Hepatocyte (in vitro differentiated cells): ENCODE results near the gene EPB41L4B. TPM values are rescaled to one million over a fixed set of nuclear protein-coding genes. Genes with fewer than 3 reads are reported as not detected.

Experiments
- DNase-seq: peaks from one replicate; pipeline ENCODE4 v3.0.0-alpha.2; 2016; ENCODE audit warnings: low spot score
- H2AFZ ChIP-seq: fragments of 200-600 bp; sonication (generic); 2 replicates; pipeline ENCODE4 v1.6.0; 2016; ENCODE audit warnings: antibody characterized with exemption, mild to moderate bottlenecking
- H3K27ac ChIP-seq: fragments of 200-600 bp; sonication (generic); 2 replicates; pipeline ENCODE4 v1.5.1; 2016; ENCODE audit warnings: mild to moderate bottlenecking
- H3K27me3 ChIP-seq: fragments of 200-600 bp; sonication (generic); 2 replicates; pipeline ENCODE4 v1.6.1; 2016
- H3K36me3 ChIP-seq: fragments of 200-600 bp; sonication (generic); replicated peaks from 2 replicates; pipeline ENCODE4 v1.5.1; 2016; ENCODE audit warnings: low read depth; ENCODE audit not compliant: insufficient read depth
- H3K4me1 ChIP-seq: fragments of 200-600 bp; sonication (generic); 2 replicates; pipeline ENCODE4 v1.5.1; 2016; ENCODE audit warnings: mild to moderate bottlenecking, moderate library complexity; ENCODE audit not compliant: insufficient read depth
- H3K4me2 ChIP-seq: fragments of 200-600 bp; sonication (generic); 2 replicates; pipeline ENCODE4 v1.6.0; 2016
- H3K4me3 ChIP-seq: fragments of 200-600 bp; sonication (generic); 2 replicates; pipeline ENCODE4 v1.5.1; 2016; ENCODE audit warnings: mild to moderate bottlenecking
- H3K79me2 ChIP-seq: fragments of 200-600 bp; sonication (generic); 2 replicates; pipeline ENCODE4 v1.6.0; 2017; ENCODE audit warnings: mild to moderate bottlenecking
- H3K9me2 ChIP-seq: fragments of 200-600 bp; sonication (generic); replicated peaks from 2 replicates; pipeline ENCODE4 v1.6.0; 2017; ENCODE audit warnings: mild to moderate bottlenecking; ENCODE audit not compliant: insufficient read depth
- H3K9me3 ChIP-seq: fragments of 200-600 bp; sonication (generic); 2 replicates; pipeline ENCODE4 v1.5.1; 2016; ENCODE audit warnings: low read depth, mild to moderate bottlenecking
- H4K20me1 ChIP-seq: fragments of 200-600 bp; sonication (generic); 2 replicates; pipeline ENCODE4 v1.6.0; 2016; ENCODE audit warnings: mild to moderate bottlenecking; ENCODE audit not compliant: insufficient read depth, poor library complexity, severe bottlenecking
- EZH2 ChIP-seq: fragments of 200-600 bp; sonication (generic); IDR thresholded peaks from 2 replicates; pipeline ENCODE4 v1.6.1; 2016; ENCODE audit warnings: antibody characterized with exemption, mild to moderate bottlenecking, borderline replicate concordance
- EZH2phosphoT487 ChIP-seq: fragments of 200-600 bp; sonication (generic); IDR thresholded peaks from one replicate; pipeline ENCODE4 v1.6.1; 2018; ENCODE audit warnings: antibody characterized with exemption, mild to moderate bottlenecking, low read depth, moderate library complexity; ENCODE audit not compliant: unreplicated experiment, severe bottlenecking
- WGBS: methylation state at CpG from one replicate; pipeline ENCODE4 v1.1.6; 2016; ENCODE audit warnings: low lambda C conversion rate; ENCODE audit errors: missing lambda C conversion rate; 5-methylcytosine and 5-hydroxymethylcytosine counted together
- polyA plus RNA-seq: library from polyadenylated mRNA; unstranded; fragments of >200 nt; fragmentation: Nextera tagmentation; extraction: Ambion mirVana; gene quantifications from 2 replicates; pipeline ENCODE4 v1.2.1, GENCODE V29; 2016
- total RNA-seq: library from RNA; depleted of rRNA; stranded (reverse); fragments of >200 nt; gene quantifications from 2 replicates; pipeline ENCODE4 v1.2.3, GENCODE V29; 2014
- TF ChIP-seq, protein P1 (sequence below): fragments of 200-600 bp; sonication (generic); IDR thresholded peaks from 2 replicates; pipeline ENCODE4 v1.5.1; 2016; ENCODE audit warnings: antibody characterized with exemption, mild to moderate bottlenecking; ENCODE audit not compliant: poor library complexity

The EPB41L4B gene
- total and polyA plus RNA-seq, 2 experiments from 2014 or later = 11.1 to 20.6 TPM

- no peak overlapping the region for H3K4me2 ChIP-seq
Measured at GRCh38 chr9:109270441-109270840, 50.4 kb downstream of the EPB41L4B start.

DNA sequence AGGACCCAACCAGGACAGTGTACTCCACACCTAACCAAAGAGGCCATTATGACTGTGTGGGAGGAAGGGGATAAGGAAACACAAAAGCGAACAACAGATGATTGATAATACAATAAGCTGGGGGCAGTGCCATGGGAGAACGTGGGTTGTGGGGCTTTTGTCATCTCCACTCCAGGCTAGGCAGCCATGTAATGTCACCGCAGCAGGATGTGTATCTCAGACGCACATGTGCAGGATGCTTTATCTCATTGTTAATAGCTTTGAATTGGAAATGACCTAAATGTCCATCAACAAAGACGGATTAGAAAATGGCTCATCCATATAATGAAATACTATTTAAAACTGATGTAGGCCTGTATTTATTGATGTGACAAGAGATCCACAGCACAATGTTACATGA, 51.0 kb downstream of the EPB41L4B start:
- no peak overlapping the region for H2AFZ ChIP-seq
- H3K4me1 ChIP-seq = no peaks in the 10 kb centered on the region
- H3K9me2 ChIP-seq = no peaks in the 10 kb centered on the region
- WGBS = 83% methylated on average over 5 of the region's 5 CpGs
- no peak overlapping the region for H3K27ac ChIP-seq
- H3K4me2 ChIP-seq = no peak overlapping the region
- H4K20me1 ChIP-seq = no peaks in the 10 kb centered on the region
- H3K79me2 ChIP-seq = no peaks in the 10 kb centered on the region
- no peaks in the 10 kb centered on the region for H3K27me3 ChIP-seq
- no peaks in the 10 kb centered on the region for H3K36me3 ChIP-seq
- H3K9me3 ChIP-seq = no peaks in the 10 kb centered on the region
- no peak for DNase-seq
- H3K4me3 ChIP-seq = no peak overlapping the region
- TF ChIP-seq, protein P1, sequence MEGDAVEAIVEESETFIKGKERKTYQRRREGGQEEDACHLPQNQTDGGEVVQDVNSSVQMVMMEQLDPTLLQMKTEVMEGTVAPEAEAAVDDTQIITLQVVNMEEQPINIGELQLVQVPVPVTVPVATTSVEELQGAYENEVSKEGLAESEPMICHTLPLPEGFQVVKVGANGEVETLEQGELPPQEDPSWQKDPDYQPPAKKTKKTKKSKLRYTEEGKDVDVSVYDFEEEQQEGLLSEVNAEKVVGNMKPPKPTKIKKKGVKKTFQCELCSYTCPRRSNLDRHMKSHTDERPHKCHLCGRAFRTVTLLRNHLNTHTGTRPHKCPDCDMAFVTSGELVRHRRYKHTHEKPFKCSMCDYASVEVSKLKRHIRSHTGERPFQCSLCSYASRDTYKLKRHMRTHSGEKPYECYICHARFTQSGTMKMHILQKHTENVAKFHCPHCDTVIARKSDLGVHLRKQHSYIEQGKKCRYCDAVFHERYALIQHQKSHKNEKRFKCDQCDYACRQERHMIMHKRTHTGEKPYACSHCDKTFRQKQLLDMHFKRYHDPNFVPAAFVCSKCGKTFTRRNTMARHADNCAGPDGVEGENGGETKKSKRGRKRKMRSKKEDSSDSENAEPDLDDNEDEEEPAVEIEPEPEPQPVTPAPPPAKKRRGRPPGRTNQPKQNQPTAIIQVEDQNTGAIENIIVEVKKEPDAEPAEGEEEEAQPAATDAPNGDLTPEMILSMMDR = no peak
- TF ChIP-seq EZH2 = no peak
- TF ChIP-seq EZH2phosphoT487 = no peak

More at GRCh38 chr9:109270441-109270840, 50.4 kb downstream of the EPB41L4B start:
- H3K9me3 ChIP-seq = no peaks in the 10 kb centered on the region
- H4K20me1 ChIP-seq = no peaks in the 10 kb centered on the region
- no peaks in the 10 kb centered on the region for H3K79me2 ChIP-seq
- H3K4me3 ChIP-seq = no peak overlapping the region
- H3K36me3 ChIP-seq = no peaks in the 10 kb centered on the region
- no peak overlapping the region for H3K27ac ChIP-seq
- H3K27me3 ChIP-seq = no peaks in the 10 kb centered on the region
- DNase-seq = no peak
- TF ChIP-seq EZH2 = no peak
- TF ChIP-seq, protein P1 = no peak
- TF ChIP-seq EZH2phosphoT487 = no peak
- no peaks in the 10 kb centered on the region for H3K9me2 ChIP-seq
- H3K4me1 ChIP-seq = no peaks in the 10 kb centered on the region
- H2AFZ ChIP-seq = no peak overlapping the region

DNA sequence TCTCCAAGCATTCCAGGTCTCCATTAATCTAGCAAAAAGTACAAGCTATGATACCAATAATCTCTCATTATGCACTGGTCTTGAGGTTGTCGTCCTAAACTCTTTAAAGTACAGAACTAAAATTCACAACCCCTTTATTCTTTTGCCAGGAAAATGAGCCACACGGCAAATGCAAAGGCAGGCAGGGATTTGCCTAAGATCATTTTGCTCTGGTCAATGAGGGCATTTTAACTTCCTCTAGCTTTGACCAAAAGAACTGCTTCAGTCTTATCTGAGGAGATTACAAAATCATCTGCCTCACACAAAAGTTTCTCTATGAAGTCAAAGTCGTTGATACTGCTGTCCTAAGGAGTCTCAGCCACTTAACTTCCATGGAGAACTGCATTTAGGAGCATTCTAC, 51.8 kb downstream of the EPB41L4B start:
- Histone ChIP-seq H2AFZ (no peak overlapping the region), H3K4me3 (no peak overlapping the region), H3K79me2 (no peaks in the 10 kb centered on the region), H3K9me2 (no peaks in the 10 kb centered on the region), H3K27ac (no peak overlapping the region), H3K27me3 (no peaks in the 10 kb centered on the region), H3K4me2 (no peak overlapping the region), H3K4me1 (no peaks in the 10 kb centered on the region), H3K9me3 (no peaks in the 10 kb centered on the region), H3K36me3 (no peaks in the 10 kb centered on the region), H4K20me1 (no peaks in the 10 kb centered on the region)
- WGBS = 61% methylated on average over 3 of the region's 3 CpGs
- DNase-seq = no peak
- TF ChIP-seq EZH2phosphoT487 (no peak), EZH2 (no peak)
- TF ChIP-seq, protein P1 = no peak

DNA sequence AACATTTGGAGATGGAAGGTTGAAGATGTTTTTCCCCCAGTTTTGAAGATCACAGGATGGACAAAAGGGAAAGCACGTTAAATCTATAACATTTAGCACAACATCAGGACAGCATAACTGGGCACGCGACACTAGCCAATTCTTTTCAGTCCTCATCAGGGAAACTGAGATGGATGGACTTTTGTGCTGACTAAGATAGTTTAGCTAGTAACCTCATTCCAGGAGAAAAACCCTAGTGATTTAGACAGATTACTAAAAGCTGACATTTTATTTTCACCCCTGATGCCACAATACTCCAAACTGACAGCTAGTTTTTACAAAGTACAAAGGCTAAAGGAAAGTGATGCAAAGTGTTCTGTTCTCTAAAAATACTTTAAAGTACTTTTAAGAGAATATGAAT, 53.3 kb downstream of the EPB41L4B start:
- Histone ChIP-seq H3K36me3 (no peaks in the 10 kb centered on the region), H4K20me1 (no peaks in the 10 kb centered on the region), H3K4me1 (no peaks in the 10 kb centered on the region), H3K27ac (no peak overlapping the region), H3K4me2 (no peak overlapping the region), H3K79me2 (no peaks in the 10 kb centered on the region), H3K27me3 (no peaks in the 10 kb centered on the region), H3K9me2 (no peaks in the 10 kb centered on the region), H2AFZ (no peak overlapping the region), H3K4me3 (no peak overlapping the region), H3K9me3 (no peaks in the 10 kb centered on the region)
- TF ChIP-seq EZH2 (no peak), EZH2phosphoT487 (no peak)
- TF ChIP-seq, protein P1 = no peak
- DNase-seq = no peak
- WGBS = 100% methylated on average over 3 of the region's 3 CpGs
